ENCODE measurements around the gene ZNF664.
A peak's percentile ranks its signal among the peaks of the same experiment; 100 is the strongest.

ZNF664 gene

GRCh38 chr12:124018539-124018938, 45.5 kb downstream of the ZNF664 start:
- no peak for TF ChIP-seq JUND (IDR thresholded peaks at IDR 0.05; ENCODE audit: low read depth)
- DNase-seq (ENCODE audit: low read depth in 1 of 2, low spot score in 1 of 2), result no peak
- in situ Hi-C loops (cut with HindIII; ENCODE audit: low pct_unique_long_range_greater_than_20kb, low sequenced_read_pairs), result no loop called here

- in situ Hi-C loops (cut with HindIII; ENCODE audit: low pct_unique_long_range_greater_than_20kb, low sequenced_read_pairs), result no loop called here
- no peak for DNase-seq (ENCODE audit: low read depth in 1 of 2, low spot score in 1 of 2)
- no peak for TF ChIP-seq JUND (IDR thresholded peaks at IDR 0.05; ENCODE audit: low read depth)
Measured at GRCh38 chr12:124019115-124019514, 46.1 kb downstream of the ZNF664 start.

GRCh38 chr12:124020514-124020949, 47.5 kb downstream of the ZNF664 start:
- in situ Hi-C loops (cut with HindIII; ENCODE audit: low pct_unique_long_range_greater_than_20kb, low sequenced_read_pairs), result no loop called here
- TF ChIP-seq JUND (IDR thresholded peaks at IDR 0.05; ENCODE audit: low read depth), result no peak
- no peak for DNase-seq (ENCODE audit: low read depth in 1 of 2, low spot score in 1 of 2)

DNA sequence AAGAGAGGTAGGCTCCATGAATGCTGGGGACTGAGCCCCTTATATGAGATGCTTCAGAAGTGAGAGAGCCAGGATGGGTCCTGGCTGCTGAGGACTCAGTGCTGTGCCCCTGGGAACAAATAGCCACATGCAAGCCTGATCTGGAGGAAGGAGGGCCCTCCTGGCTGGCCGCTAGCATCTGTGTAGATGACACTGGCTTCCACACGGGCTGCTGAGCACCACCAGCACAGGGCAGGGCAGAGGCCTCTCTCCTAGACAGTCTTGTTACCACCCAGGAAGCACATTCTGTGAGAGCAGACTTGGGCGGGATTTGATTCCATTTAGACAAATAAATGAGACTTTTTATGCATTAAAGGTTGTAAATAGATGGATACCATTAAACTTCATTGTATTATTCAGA, 48.0 kb downstream of the ZNF664 start:
- in situ Hi-C loops (cut with HindIII; ENCODE audit: low pct_unique_long_range_greater_than_20kb, low sequenced_read_pairs), result no loop called here
- TF ChIP-seq JUND (IDR thresholded peaks at IDR 0.05; ENCODE audit: low read depth), result no peak
- DNase-seq (ENCODE audit: low read depth in 1 of 2, low spot score in 1 of 2), result no peak

- in situ Hi-C loops (cut with HindIII; ENCODE audit: low pct_unique_long_range_greater_than_20kb, low sequenced_read_pairs), result no loop called here
- no peak for TF ChIP-seq JUND (IDR thresholded peaks at IDR 0.05; ENCODE audit: low read depth)
- no peak for DNase-seq (ENCODE audit: low read depth in 1 of 2, low spot score in 1 of 2)
Measured at GRCh38 chr12:124022161-124022560, 49.1 kb downstream of the ZNF664 start.

- TF ChIP-seq JUND (IDR thresholded peaks at IDR 0.05; ENCODE audit: low read depth), result no peak
- in situ Hi-C loops (cut with HindIII; ENCODE audit: low pct_unique_long_range_greater_than_20kb, low sequenced_read_pairs), result no loop called here
- DNase-seq (ENCODE audit: low read depth in 1 of 2, low spot score in 1 of 2), result peak in 1 of 2 experiments; percentile 24
Measured at GRCh38 chr12:124024263-124024678, 51.3 kb downstream of the ZNF664 start.

- no peak for TF ChIP-seq JUND (IDR thresholded peaks at IDR 0.05; ENCODE audit: low read depth)
- in situ Hi-C loops (cut with HindIII; ENCODE audit: low pct_unique_long_range_greater_than_20kb, low sequenced_read_pairs), result no loop called here
- DNase-seq (ENCODE audit: low read depth in 1 of 2, low spot score in 1 of 2), result no peak
Measured at GRCh38 chr12:124024776-124025175, 51.8 kb downstream of the ZNF664 start.

DNA sequence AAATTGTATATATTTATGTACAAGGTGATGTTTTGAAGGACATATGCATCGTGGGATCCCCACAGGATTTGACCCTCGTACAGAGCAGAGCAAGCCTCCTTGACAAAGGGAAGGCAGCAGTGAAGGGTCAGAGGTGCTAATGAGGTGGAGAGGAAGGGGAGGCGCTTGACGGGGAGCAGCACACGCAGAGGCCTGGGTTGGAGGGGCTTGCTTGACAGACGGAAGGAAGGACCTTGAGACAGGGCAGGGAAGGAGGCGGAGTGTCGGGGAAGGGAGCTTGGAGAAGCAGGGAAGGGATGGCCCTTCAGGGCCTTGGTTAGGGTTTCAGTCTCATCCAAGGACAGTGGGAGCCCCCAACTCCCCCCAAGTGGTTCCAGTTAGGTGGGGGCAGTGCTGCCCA, 52.6 kb downstream of the ZNF664 start:
- no peak for TF ChIP-seq JUND (IDR thresholded peaks at IDR 0.05; ENCODE audit: low read depth)
- in situ Hi-C loops (cut with HindIII; ENCODE audit: low pct_unique_long_range_greater_than_20kb, low sequenced_read_pairs), result no loop called here
- no peak for DNase-seq (ENCODE audit: low read depth in 1 of 2, low spot score in 1 of 2)

GRCh38 chr12:124026755-124027745, 54.0 kb downstream of the ZNF664 start:
- no peak for DNase-seq (ENCODE audit: low read depth in 1 of 2, low spot score in 1 of 2)
- in situ Hi-C loops (cut with HindIII; ENCODE audit: low pct_unique_long_range_greater_than_20kb, low sequenced_read_pairs), result no loop called here

DNA sequence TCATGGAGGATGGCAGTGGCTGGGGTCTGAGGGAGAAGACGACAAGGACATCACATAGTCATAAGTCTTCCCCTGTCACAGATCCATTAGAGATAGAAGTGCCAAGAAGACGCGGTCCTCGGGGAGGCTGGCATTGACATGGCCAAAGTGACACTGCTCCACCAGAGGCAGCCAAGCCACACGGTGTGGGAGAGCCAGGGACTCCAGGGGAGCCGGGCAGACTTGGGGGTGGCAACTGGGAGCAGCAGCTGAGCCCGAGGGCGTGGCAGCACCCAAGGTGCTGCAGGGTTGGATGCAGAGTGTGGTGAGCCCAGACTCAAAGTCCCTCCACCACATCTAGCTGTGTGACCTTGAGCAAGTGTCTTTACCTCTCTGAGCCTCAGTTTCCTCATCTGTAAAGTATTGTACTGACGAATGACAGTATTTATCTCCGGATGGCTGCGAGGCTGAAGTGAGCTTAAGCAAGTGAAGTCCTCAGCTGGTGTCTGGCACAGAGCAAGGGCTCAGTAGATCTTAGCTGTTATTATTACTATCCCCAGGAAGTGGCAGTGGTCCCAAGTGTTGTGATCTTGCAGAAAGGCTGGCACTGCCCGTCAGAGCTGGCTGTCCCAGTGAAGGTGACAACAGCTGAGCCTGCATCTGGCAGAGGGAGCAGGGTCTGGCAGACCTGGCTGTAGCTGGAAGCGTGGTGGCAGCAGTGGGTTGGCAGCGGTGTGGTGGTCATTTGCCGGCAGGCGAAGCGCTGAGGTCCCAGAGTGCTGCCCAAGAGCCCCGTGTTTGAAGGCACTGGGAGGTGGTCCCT, 54.9 kb downstream of the ZNF664 start:
- no peak for TF ChIP-seq JUND (IDR thresholded peaks at IDR 0.05; ENCODE audit: low read depth)

More at GRCh38 chr12:124026755-124027745, 54.0 kb downstream of the ZNF664 start:
- no peak for TF ChIP-seq JUND (IDR thresholded peaks at IDR 0.05; ENCODE audit: low read depth)

DNA sequence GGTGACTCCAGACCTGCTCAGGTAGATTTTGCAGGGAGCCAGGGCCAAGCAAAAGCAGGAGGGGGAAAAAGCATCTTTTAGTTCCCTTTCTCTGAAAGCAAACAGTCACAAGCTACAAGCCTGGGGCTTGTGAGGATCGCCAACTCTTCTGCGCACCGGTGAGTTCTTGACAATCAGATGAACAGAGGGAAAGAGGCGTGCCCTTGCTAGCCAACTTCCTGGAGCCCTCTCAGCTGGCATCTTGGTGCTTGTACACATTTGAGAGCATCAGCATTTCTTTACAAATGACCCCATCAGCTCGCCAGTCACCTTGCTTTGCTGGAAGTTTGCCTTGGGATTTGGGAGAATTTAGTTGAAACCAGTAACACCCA, 55.5 kb downstream of the ZNF664 start:
- TF ChIP-seq JUND (IDR thresholded peaks at IDR 0.05; ENCODE audit: low read depth), result no peak
- peak; percentile 51 to 77 for DNase-seq (ENCODE audit: low read depth in 1 of 2, low spot score in 1 of 2)
- in situ Hi-C loops (cut with HindIII; ENCODE audit: low pct_unique_long_range_greater_than_20kb, low sequenced_read_pairs), result no loop called here

More for the DNA sequence above, 54.9 kb downstream of the ZNF664 start:
- in situ Hi-C loops (cut with HindIII; ENCODE audit: low pct_unique_long_range_greater_than_20kb, low sequenced_read_pairs), result no loop called here
- no peak for DNase-seq (ENCODE audit: low read depth in 1 of 2, low spot score in 1 of 2)

GRCh38 chr12:124030008-124030407, 57.0 kb downstream of the ZNF664 start:
- no peak for DNase-seq (ENCODE audit: low read depth in 1 of 2, low spot score in 1 of 2)
- in situ Hi-C loops (cut with HindIII; ENCODE audit: low pct_unique_long_range_greater_than_20kb, low sequenced_read_pairs), result no loop called here
- no peak for TF ChIP-seq JUND (IDR thresholded peaks at IDR 0.05; ENCODE audit: low read depth)

DNA sequence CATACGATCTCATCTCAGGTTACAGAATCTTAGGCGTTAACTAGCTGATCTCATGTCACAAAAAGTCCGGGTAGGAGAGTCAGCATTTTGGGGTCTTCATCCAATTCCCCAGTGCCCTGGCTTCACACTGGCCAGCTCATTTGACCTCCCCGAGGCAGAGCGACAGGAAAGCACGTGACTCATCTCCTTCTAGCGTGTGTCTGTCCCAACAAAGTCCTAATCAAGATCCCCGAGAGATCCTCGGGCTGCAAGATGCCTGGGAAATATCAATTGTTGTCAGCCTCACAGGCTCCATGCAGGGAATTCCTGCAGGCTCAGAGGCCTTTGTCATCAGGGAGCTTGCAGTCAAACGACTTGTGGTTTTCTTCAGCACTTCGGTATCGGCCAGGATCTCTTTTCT, 57.5 kb downstream of the ZNF664 start:
- DNase-seq (ENCODE audit: low read depth in 1 of 2, low spot score in 1 of 2), result no peak
- in situ Hi-C loops (cut with HindIII; ENCODE audit: low pct_unique_long_range_greater_than_20kb, low sequenced_read_pairs), result no loop called here
- TF ChIP-seq JUND (IDR thresholded peaks at IDR 0.05; ENCODE audit: low read depth), result no peak

Data from T47D (cell line).